Measurements from ENCODE around the gene WDR41.

WDR41 gene

DNA sequence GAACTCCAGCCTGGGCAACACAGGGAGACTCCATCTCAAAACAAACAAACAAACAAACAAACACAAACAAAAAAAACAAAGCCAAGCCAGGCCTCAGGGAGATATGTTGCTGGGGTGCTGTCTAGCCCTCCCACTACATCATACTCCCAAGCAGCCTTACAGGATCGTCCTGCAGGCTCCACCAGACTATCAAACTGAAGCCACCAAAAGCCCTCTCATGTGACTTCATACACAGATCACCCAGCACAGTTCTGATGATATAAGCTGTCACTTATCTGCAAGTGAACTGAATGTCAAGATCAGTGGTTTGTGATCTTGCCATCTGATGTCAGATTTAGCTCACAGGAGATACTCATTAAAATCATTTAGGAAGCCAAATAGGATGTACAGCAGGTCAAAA lies 43.3 kb downstream of the WDR41 start:
- DNase-seq (ENCODE audit: low spot score), result no peak

- no peak for DNase-seq (ENCODE audit: low spot score)
Observed at GRCh38 chr5:77444356-77444755, 47.8 kb downstream of the WDR41 start.

GRCh38 chr5:77443670-77444069 lies 48.4 kb downstream of the WDR41 start:
- no peak for DNase-seq (ENCODE audit: low spot score)

GRCh38 chr5:77438071-77438470 lies 54.0 kb downstream of the WDR41 start:
- no peak for DNase-seq (ENCODE audit: low spot score)

- no peak for DNase-seq (ENCODE audit: low spot score)
Observed at GRCh38 chr5:77437194-77437593, 54.9 kb downstream of the WDR41 start.

- DNase-seq (ENCODE audit: low spot score), result no peak
Observed at GRCh38 chr5:77431719-77432118, 60.4 kb downstream of the WDR41 start.

- no peak for DNase-seq (ENCODE audit: low spot score)
Observed at GRCh38 chr5:77431286-77431685, 60.8 kb downstream of the WDR41 start.

GRCh38 chr5:77430726-77431125 lies 61.4 kb downstream of the WDR41 start:
- DNase-seq (ENCODE audit: low spot score), result no peak

DNA sequence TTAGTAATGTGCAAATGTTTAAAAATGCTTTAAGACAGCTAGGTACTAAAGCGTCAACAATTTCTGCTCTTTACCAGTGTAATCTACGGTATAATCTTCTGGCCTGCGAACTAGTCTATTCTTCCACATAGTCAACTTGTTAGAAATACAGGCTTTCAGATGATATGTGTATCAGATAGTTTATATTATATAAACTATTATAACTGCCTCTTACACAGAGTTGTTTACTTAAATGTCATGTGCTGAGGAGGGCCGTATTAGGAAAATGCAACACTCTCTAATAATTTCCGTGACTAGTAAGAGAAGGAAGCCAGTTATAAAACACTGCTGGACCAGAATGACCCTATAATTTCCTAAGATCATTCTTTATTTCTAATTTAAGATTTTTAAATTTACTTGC lies 63.6 kb downstream of the WDR41 start:
- no peak for DNase-seq (ENCODE audit: low spot score)

DNA sequence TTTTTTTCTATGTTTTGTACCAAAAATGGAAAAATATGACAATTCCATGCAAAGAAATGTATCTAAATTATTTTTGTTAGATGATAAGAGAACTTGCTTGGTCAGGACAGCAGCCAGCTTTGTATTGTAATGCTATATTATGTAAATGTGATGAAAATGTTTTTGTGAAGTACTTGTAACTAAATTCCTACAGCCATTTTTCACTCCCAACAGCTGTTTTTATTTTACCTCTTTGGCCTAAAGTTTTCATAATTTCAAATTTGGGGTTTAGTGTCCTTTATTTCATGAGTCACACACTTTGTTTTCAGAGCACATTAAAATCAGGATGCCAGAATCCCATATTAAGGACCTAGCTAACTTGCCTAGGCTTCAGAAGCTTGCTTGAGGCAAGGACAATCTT lies 64.1 kb downstream of the WDR41 start:
- DNase-seq (ENCODE audit: low spot score), result no peak

- no peak for DNase-seq (ENCODE audit: low spot score)
Observed at GRCh38 chr5:77426670-77427069, 65.4 kb downstream of the WDR41 start.

- DNase-seq (ENCODE audit: low spot score), result no peak
Observed at GRCh38 chr5:77425998-77426659, 66.0 kb downstream of the WDR41 start.

DNA sequence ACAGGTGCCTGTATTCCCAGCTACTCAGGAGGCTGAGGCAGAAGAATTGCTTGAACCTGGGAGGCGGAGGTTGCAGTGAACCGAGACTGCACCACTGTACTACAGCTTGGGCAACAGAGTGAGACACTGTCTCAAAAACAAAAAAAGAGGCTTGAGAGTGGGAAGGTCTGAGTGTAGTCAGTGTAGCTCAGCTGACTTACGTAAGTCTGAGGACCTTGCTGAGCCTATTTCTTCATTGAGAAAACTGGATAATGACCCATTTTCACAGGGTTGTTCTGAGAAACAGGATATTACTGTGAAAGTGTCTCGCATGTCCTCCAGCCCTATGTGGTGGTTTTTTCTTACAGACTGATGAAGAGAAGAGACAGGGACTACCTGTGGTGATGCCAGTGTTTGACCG lies 66.7 kb downstream of the WDR41 start:
- DNase-seq (ENCODE audit: low spot score), result no peak

- no peak for DNase-seq (ENCODE audit: low spot score)
Observed at GRCh38 chr5:77424921-77425320, 67.2 kb downstream of the WDR41 start.

GRCh38 chr5:77423022-77423750 lies 68.9 kb downstream of the WDR41 start:
- no peak for DNase-seq (ENCODE audit: low spot score)

DNA sequence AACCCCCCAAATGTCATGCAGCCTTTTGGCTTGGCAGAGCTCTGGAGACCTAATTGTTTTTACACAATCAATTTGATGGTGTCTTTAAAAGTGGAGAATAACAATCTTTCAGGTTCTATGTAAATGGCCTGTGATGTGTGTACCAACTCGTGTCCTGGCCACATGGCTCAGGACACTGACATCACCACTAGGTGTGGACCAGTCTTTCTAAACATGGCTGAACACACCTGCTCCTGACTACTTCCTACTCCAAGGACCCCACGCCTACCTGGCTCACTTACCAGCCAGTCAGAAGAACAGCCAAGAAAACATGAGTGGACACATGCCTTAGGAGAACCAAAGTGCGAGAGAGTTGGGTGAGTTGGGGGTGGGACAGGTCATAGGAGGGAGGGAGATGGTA lies 71.2 kb downstream of the WDR41 start:
- no peak for DNase-seq (ENCODE audit: low spot score)

DNA sequence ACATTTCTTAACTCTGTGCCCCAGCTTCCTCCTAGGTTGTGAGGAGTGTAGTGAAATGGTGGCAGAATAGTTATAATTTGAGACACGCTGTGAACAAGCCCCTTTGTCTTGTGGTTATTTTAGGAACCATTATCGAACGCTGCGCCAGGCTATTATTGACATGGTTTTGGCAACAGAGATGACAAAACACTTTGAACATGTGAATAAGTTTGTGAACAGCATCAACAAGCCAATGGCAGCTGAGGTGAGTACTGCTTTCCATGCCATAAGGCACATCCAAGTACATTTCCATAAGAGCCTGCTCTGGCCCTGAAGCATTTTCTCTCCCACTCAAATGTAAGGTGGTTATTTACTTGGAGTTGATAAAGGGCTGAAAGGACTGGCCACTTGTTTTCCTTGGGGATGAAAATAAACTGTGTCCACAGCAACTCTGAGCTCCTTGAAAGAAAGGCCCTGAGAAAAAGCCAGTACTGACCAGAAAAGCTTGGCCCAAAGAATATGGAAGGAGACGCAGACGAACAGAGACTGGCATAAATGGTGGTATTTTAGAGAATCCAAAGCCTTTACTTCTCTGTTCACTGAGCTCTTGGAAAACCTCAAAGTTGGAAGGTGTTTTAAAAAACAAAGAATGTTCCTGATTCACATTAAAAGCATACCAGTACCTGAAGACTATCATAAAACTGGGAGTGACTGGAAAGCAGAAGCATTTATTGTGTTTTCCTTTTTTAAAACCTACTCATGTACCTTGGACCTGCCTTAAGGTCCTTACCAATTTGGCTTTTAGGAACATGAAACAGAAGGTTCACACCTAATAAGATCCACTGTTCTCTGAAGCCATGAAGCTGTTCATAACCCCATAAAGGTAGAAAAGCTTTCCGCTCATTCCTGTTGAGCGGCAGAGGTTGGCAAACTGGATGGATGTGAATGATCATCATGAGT lies 72.2 kb downstream of the WDR41 start:
- no peak for DNase-seq (ENCODE audit: low spot score)

- DNase-seq (ENCODE audit: low spot score), result no peak
Observed at GRCh38 chr5:77418601-77419581, 73.2 kb downstream of the WDR41 start.

GRCh38 chr5:77418162-77418561 lies 74.0 kb downstream of the WDR41 start:
- no peak for DNase-seq (ENCODE audit: low spot score)

GRCh38 chr5:77413049-77413448 lies 79.1 kb downstream of the WDR41 start:
- no peak for DNase-seq (ENCODE audit: low spot score)

GRCh38 chr5:77409870-77410621 lies 82.1 kb downstream of the WDR41 start:
- no peak for DNase-seq (ENCODE audit: low spot score)

Data from hematopoietic multipotent progenitor cell treated with erythropoietin and hydrocortisone succinate and interleukin-3 and kit ligand, for 17 days (in vitro differentiated cells).